HepG2 (cell line): ENCODE data around the gene MAPK13. TPM values are rescaled to one million over a fixed set of nuclear protein-coding genes. Genes with fewer than 3 reads are reported as not detected.

Experiments
- KDM5B ChIP-seq: sonication (generic); formaldehyde crosslinking; IDR thresholded peaks from 2 replicates; pipeline ENCODE4 v1.4.0; 2020; ENCODE audit warnings: missing genetic modification reagents, mild to moderate bottlenecking, borderline replicate concordance
- NFAT5 ChIP-seq: sonication (generic); formaldehyde crosslinking; IDR thresholded peaks from 2 replicates; pipeline ENCODE4 v1.4.0; 2020; ENCODE audit warnings: missing genetic modification reagents
- NPAS2 ChIP-seq: sonication (generic); formaldehyde crosslinking; IDR thresholded peaks from 2 replicates; pipeline ENCODE4 v1.8.0; 2022; ENCODE audit warnings: mild to moderate bottlenecking, missing genetic modification reagents, borderline replicate concordance
- SPEN ChIP-seq: sonication (generic); formaldehyde crosslinking; IDR thresholded peaks from 2 replicates; pipeline ENCODE4 v1.5.1; 2020; ENCODE audit warnings: low read depth, mild to moderate bottlenecking, missing genetic modification reagents
- TEF ChIP-seq: sonication (generic); formaldehyde crosslinking; IDR thresholded peaks from 2 replicates; pipeline ENCODE4 v1.5.0; 2020; ENCODE audit warnings: missing genetic modification reagents
- ZNF678 ChIP-seq: sonication (generic); formaldehyde crosslinking; IDR thresholded peaks from 2 replicates; pipeline ENCODE4 v1.4.0; 2020; ENCODE audit warnings: mild to moderate bottlenecking, missing genetic modification reagents
- polyA plus RNA-seq, 8 experiments: library from polyadenylated mRNA; depleted of rRNA in 3 of 8; stranded (reverse) in 7 of 8; unstranded in 1 of 8; fragments of >200 nt; fragmentation: Illumina TruSeq in 4 of 8; extraction: Trizol in 4 of 8; gene quantifications; 2 replicates each; pipeline versions ENCODE4 v1.2.1 to v1.2.3, GENCODE V29; 2011 to 2016; ENCODE audit warnings: low read depth in 4 of 8, missing spikeins in 1 of 8, mixed read lengths in 1 of 8; ENCODE audit not compliant: insufficient read depth in 1 of 8
- total RNA-seq, 5 experiments: library from RNA; depleted of rRNA; stranded (reverse); fragments of >200 nt; fragmentation: Illumina TruSeq; extraction: Trizol; gene quantifications; 2 replicates each; pipeline ENCODE4 v1.2.3, GENCODE V29; 2016; ENCODE audit warnings: low read depth in 1 of 5

MAPK13 gene
- total and polyA plus RNA-seq, 2 of the 13 experiments (the other 11 are each of a cell fraction or from before 2014, with no cell fraction given) = 12.7 to 43.4 TPM

- TF ChIP-seq NFAT5 (CRISPR knock-in tag) = no peak
- TF ChIP-seq KDM5B = no peak
- TF ChIP-seq NPAS2 (CRISPR knock-in tag) = no peak
- no peak for TF ChIP-seq ZNF678
- TF ChIP-seq TEF (CRISPR knock-in tag) = no peak
- TF ChIP-seq SPEN (CRISPR knock-in tag) = peak; percentile 85
- TF ChIP-seq, all 625 proteins: peak for 285
Measured at GRCh38 chr6:36095497-36096391, 34.6 kb upstream of the MAPK13 start (continued).
